Measurements from ENCODE around the gene PLA2G4A.
"Not testable (repeated sequence)": the region's sequence is repeated elsewhere in the genome, so short reads cannot be mapped to it uniquely, and the experiment has no call there.

PLA2G4A gene

DNA sequence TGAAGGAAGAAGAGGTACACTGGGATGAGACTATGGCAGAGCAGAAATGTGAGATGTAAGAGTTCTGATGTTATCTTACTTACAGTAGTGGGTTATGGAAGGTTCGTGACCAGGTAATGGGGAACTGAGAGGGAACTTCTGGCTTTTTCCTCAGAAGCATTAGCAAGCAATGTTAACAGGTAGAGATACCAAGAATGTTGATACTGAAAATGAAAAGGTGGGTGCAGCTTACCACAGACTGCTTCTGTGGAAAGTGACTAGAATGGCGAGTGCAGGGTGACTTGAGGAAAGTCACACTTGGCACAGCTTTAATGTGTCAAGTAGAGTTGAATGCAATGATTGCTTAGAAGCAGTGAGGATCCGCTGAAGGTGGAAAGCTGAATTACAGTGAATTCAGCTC, 70.8 kb downstream of the PLA2G4A start:
- no peak overlapping the region for H3K4me3 ChIP-seq (ENCODE audit: low read depth in 1 of 2, low read length in 2 of 2)
- H3K9me3 ChIP-seq (ENCODE audit: control insufficient read depth in 1 of 2, low read length in 2 of 2), result no peaks in the 10 kb centered on the region
- no peaks in the 10 kb centered on the region for H3K27me3 ChIP-seq (ENCODE audit: low read depth, low read length)
- H3K27ac ChIP-seq (ENCODE audit: low read length), result no peak overlapping the region
- peaks cover 5 to 12% of the 10 kb centered on the region in 2 donors for H3K4me1 ChIP-seq (ENCODE audit: control insufficient read depth in 1 of 2, insufficient read depth in 2 of 2, low read length in 2 of 2)
- H3K36me3 ChIP-seq (ENCODE audit: control insufficient read depth in 1 of 2, insufficient read depth in 2 of 2, low read length in 2 of 2), result peaks cover 0 to 4% of the 10 kb centered on the region in 2 donors

GRCh38 chr1:186899977-186900376, 71.2 kb downstream of the PLA2G4A start:
- no peak overlapping the region for H3K4me3 ChIP-seq (ENCODE audit: low read depth in 1 of 2, low read length in 2 of 2)
- peaks cover 5 to 9% of the 10 kb centered on the region in 2 donors for H3K4me1 ChIP-seq (ENCODE audit: control insufficient read depth in 1 of 2, insufficient read depth in 2 of 2, low read length in 2 of 2)

DNA sequence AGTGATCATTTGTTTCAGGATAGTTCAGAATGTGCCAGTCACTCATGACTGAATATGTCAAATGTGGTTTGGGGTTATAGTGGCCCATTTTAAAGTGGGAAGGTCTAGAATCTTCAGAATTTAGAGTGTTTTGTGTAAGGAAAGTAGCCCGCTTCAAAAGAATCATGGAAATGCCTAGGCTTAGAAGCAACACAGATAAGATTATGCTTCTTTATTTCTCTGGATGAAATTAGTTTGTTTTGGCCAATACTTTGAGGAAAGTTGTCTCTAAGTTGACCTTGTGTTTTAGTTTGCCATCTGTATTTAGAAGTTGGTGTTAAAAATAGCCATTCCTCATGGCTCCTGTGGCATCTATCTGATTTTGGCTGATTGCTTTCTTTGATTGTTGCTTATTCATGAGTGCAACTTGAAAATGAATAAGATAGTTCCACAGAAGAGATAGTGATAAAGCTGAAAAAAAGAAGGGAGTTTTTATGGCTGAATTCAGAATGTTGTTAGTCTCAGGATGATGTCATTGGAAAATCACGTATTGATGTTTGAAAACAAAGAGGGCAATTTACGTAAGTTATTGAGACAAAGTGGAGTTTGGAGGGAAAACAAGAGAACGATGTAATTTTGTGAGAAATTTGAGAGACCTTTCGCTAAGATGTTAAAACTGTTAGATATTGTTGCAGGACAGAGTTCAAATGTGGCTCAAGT, 71.9 kb downstream of the PLA2G4A start:
- no peaks in the 10 kb centered on the region for H3K9me3 ChIP-seq (ENCODE audit: control insufficient read depth in 1 of 2, low read length in 2 of 2)
- no peak overlapping the region for H3K27ac ChIP-seq (ENCODE audit: low read length)
- H3K36me3 ChIP-seq (ENCODE audit: control insufficient read depth in 1 of 2, insufficient read depth in 2 of 2, low read length in 2 of 2), result no peaks in the 10 kb centered on the region
- no peaks in the 10 kb centered on the region for H3K27me3 ChIP-seq (ENCODE audit: low read depth, low read length)
- peaks cover 5 to 6% of the 10 kb centered on the region in 2 donors for H3K4me1 ChIP-seq (ENCODE audit: control insufficient read depth in 1 of 2, insufficient read depth in 2 of 2, low read length in 2 of 2)
- H3K4me3 ChIP-seq (ENCODE audit: low read depth in 1 of 2, low read length in 2 of 2), result no peak overlapping the region

More at GRCh38 chr1:186899977-186900376, 71.2 kb downstream of the PLA2G4A start:
- no peaks in the 10 kb centered on the region for H3K27me3 ChIP-seq (ENCODE audit: low read depth, low read length)
- peaks cover 0 to 3% of the 10 kb centered on the region in 2 donors for H3K36me3 ChIP-seq (ENCODE audit: control insufficient read depth in 1 of 2, insufficient read depth in 2 of 2, low read length in 2 of 2)
- no peaks in the 10 kb centered on the region for H3K9me3 ChIP-seq (ENCODE audit: control insufficient read depth in 1 of 2, low read length in 2 of 2)
- no peak overlapping the region for H3K27ac ChIP-seq (ENCODE audit: low read length)

GRCh38 chr1:186901631-186902030, 72.9 kb downstream of the PLA2G4A start:
- no peaks in the 10 kb centered on the region for H3K36me3 ChIP-seq (ENCODE audit: control insufficient read depth in 1 of 2, insufficient read depth in 2 of 2, low read length in 2 of 2)
- H3K27me3 ChIP-seq (ENCODE audit: low read depth, low read length), result no peaks in the 10 kb centered on the region
- no peak overlapping the region for H3K4me3 ChIP-seq (ENCODE audit: low read depth in 1 of 2, low read length in 2 of 2)
- H3K4me1 ChIP-seq (ENCODE audit: control insufficient read depth in 1 of 2, insufficient read depth in 2 of 2, low read length in 2 of 2), result peaks cover 4 to 5% of the 10 kb centered on the region in 2 donors
- no peaks in the 10 kb centered on the region for H3K9me3 ChIP-seq (ENCODE audit: control insufficient read depth in 1 of 2, low read length in 2 of 2)
- no peak overlapping the region for H3K27ac ChIP-seq (ENCODE audit: low read length)

GRCh38 chr1:186903374-186904136, 74.8 kb downstream of the PLA2G4A start:
- H3K9me3 ChIP-seq (ENCODE audit: control insufficient read depth in 1 of 2, low read length in 2 of 2), result no peaks in the 10 kb centered on the region
- H3K27ac ChIP-seq (ENCODE audit: low read length), result no peak overlapping the region
- H3K4me3 ChIP-seq (ENCODE audit: low read depth in 1 of 2, low read length in 2 of 2), result no peak overlapping the region
- no peaks in the 10 kb centered on the region for H3K27me3 ChIP-seq (ENCODE audit: low read depth, low read length)
- H3K4me1 ChIP-seq (ENCODE audit: control insufficient read depth in 1 of 2, insufficient read depth in 2 of 2, low read length in 2 of 2), result peaks cover 0 to 5% of the 10 kb centered on the region in 2 donors
- no peaks in the 10 kb centered on the region for H3K36me3 ChIP-seq (ENCODE audit: control insufficient read depth in 1 of 2, insufficient read depth in 2 of 2, low read length in 2 of 2)

GRCh38 chr1:186904361-186904760, 75.6 kb downstream of the PLA2G4A start:
- H3K36me3 ChIP-seq (ENCODE audit: control insufficient read depth in 1 of 2, insufficient read depth in 2 of 2, low read length in 2 of 2), result no peaks in the 10 kb centered on the region
- peaks cover 0 to 5% of the 10 kb centered on the region in 2 donors for H3K4me1 ChIP-seq (ENCODE audit: control insufficient read depth in 1 of 2, insufficient read depth in 2 of 2, low read length in 2 of 2)
- H3K27ac ChIP-seq (ENCODE audit: low read length), result no peak overlapping the region
- H3K27me3 ChIP-seq (ENCODE audit: low read depth, low read length), result no peaks in the 10 kb centered on the region
- H3K9me3 ChIP-seq (ENCODE audit: control insufficient read depth in 1 of 2, low read length in 2 of 2), result no peaks in the 10 kb centered on the region
- H3K4me3 ChIP-seq (ENCODE audit: low read depth in 1 of 2, low read length in 2 of 2), result no peak overlapping the region

GRCh38 chr1:186905561-186905960, 76.8 kb downstream of the PLA2G4A start:
- Histone ChIP-seq H3K9me3 (ENCODE audit: control insufficient read depth in 1 of 2, low read length in 2 of 2) (no peaks in the 10 kb centered on the region), H3K4me3 (ENCODE audit: low read depth in 1 of 2, low read length in 2 of 2) (no peak overlapping the region), H3K4me1 (ENCODE audit: control insufficient read depth in 1 of 2, insufficient read depth in 2 of 2, low read length in 2 of 2) (peaks cover 0 to 5% of the 10 kb centered on the region in 2 donors), H3K27me3 (ENCODE audit: low read depth, low read length) (no peaks in the 10 kb centered on the region), H3K36me3 (ENCODE audit: control insufficient read depth in 1 of 2, insufficient read depth in 2 of 2, low read length in 2 of 2) (no peaks in the 10 kb centered on the region), H3K27ac (ENCODE audit: low read length) (no peak overlapping the region)

GRCh38 chr1:186915555-186915954, 86.8 kb downstream of the PLA2G4A start:
- H3K27ac ChIP-seq (ENCODE audit: low read length), result no peak overlapping the region
- H3K27me3 ChIP-seq (ENCODE audit: low read depth, low read length), result no peaks in the 10 kb centered on the region
- H3K4me3 ChIP-seq (ENCODE audit: low read depth in 1 of 2, low read length in 2 of 2), result no peak overlapping the region
- no peaks in the 10 kb centered on the region for H3K9me3 ChIP-seq (ENCODE audit: control insufficient read depth in 1 of 2, low read length in 2 of 2)
- no peaks in the 10 kb centered on the region for H3K4me1 ChIP-seq (ENCODE audit: control insufficient read depth in 1 of 2, insufficient read depth in 2 of 2, low read length in 2 of 2)
- peaks cover 3 to 10% of the 10 kb centered on the region in 2 donors for H3K36me3 ChIP-seq (ENCODE audit: control insufficient read depth in 1 of 2, insufficient read depth in 2 of 2, low read length in 2 of 2)

DNA sequence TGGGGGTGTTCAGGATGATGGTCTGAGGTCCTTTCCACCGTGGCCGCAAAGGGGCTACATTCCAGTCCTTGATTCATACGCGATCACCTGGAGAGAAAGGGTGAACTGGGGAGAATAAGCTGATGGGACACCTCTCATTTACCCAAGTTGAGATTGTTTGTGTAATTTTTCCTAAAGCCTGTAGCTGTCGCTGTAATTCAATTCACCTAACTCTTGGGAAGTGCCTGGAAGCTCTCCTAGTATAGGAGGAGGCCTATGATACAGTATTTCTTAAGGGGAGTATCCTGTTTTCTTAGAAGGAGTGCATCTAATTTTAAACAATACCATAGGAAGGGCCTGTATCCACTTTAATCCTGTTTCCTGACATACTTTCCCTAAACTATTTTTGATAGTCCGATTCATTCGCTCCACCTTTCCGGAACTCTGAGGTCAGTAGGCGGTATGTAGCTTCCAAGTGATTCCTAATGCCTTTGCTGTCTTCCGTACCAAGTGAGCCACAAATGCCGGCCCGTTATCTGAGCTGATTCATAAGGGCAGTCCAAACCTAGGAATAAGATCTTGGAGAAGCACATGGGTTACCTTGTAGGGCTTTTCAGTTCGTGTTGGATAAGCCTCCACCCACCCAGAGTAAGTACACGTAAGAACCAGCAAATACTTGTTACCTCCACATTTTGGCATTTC, 88.5 kb downstream of the PLA2G4A start:
- H3K4me3 ChIP-seq (ENCODE audit: low read depth in 1 of 2, low read length in 2 of 2); H3K4me1 ChIP-seq (ENCODE audit: control insufficient read depth in 1 of 2, insufficient read depth in 2 of 2, low read length in 2 of 2); H3K9me3 ChIP-seq (ENCODE audit: control insufficient read depth in 1 of 2, low read length in 2 of 2); H3K27ac ChIP-seq (ENCODE audit: low read length); H3K36me3 ChIP-seq (ENCODE audit: control insufficient read depth in 1 of 2, insufficient read depth in 2 of 2, low read length in 2 of 2); H3K27me3 ChIP-seq (ENCODE audit: low read depth, low read length): not testable (repeated sequence)

DNA sequence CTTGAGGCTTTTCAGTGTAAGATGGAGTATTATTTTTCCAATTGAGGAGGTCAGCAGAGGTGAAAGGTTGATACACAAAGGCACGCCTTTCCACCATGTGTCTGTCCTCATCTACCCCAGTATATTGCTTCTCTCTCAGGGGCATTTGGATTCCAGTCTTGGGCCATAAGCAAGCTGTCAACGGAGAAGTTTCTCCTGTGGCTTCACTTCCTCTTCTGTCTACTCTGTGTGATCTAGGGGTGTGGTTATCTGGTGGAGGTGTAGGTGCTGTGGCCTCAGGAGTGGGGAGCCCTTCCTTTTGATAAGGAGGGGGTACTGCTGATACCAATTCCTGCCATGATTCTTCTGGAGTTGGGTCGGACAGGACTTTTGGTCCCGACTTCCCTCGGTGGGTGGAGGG, 92.6 kb downstream of the PLA2G4A start:
- not testable (repeated sequence) for H3K36me3 ChIP-seq (ENCODE audit: control insufficient read depth in 1 of 2, insufficient read depth in 2 of 2, low read length in 2 of 2); H3K27me3 ChIP-seq (ENCODE audit: low read depth, low read length); H3K4me1 ChIP-seq (ENCODE audit: control insufficient read depth in 1 of 2, insufficient read depth in 2 of 2, low read length in 2 of 2); H3K27ac ChIP-seq (ENCODE audit: low read length); H3K9me3 ChIP-seq (ENCODE audit: control insufficient read depth in 1 of 2, low read length in 2 of 2); H3K4me3 ChIP-seq (ENCODE audit: low read depth in 1 of 2, low read length in 2 of 2)

DNA sequence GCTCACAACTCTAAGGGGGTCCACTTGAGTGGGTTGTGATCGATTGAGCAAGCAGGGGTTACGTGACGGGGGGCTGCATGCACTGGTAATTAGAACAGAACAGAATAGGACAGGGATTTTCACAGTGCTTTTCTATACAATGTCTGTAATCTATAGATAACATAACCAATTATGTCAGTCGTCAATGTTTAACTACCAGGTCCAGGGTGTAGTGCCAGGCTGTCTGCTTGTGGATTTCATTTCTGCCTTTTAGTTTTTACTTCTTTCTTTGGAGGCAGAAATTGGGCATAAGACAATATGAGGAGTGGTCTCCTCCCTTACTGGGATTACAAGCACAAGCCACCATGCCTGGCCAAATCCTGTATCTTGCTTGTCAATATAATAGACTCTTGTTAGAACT, 94.1 kb downstream of the PLA2G4A start:
- H3K27ac ChIP-seq (ENCODE audit: low read length); H3K36me3 ChIP-seq (ENCODE audit: control insufficient read depth in 1 of 2, insufficient read depth in 2 of 2, low read length in 2 of 2); H3K9me3 ChIP-seq (ENCODE audit: control insufficient read depth in 1 of 2, low read length in 2 of 2); H3K27me3 ChIP-seq (ENCODE audit: low read depth, low read length); H3K4me3 ChIP-seq (ENCODE audit: low read depth in 1 of 2, low read length in 2 of 2); H3K4me1 ChIP-seq (ENCODE audit: control insufficient read depth in 1 of 2, insufficient read depth in 2 of 2, low read length in 2 of 2): not testable (repeated sequence)

All from muscle layer of duodenum (tissue), 2 donors.